Right lobe of liver (tissue), 6 donors: ENCODE data around the gene TAS1R3. TPM values are rescaled to one million over a fixed set of nuclear protein-coding genes. Genes with fewer than 3 reads are reported as not detected.

Source experiments
- ATAC-seq, 4 donors: fragments of 200-7000 bp; cut with Tn5 transposase; one replicate each; pipeline ENCODE4 v1.9.1; 2020; ENCODE audit warnings: mild to moderate bottlenecking in 4 of 4, moderate library complexity in 4 of 4
- DNase-seq, 3 donors: peaks; one replicate each; pipeline ENCODE4 v3.0.0-alpha.2; 2020
- H3K27ac ChIP-seq, 3 donors: fragments of 200-600 bp; one replicate each; pipeline ENCODE4 v1.8.0; 2022
- H3K27me3 ChIP-seq, 2 donors: fragments of 200-600 bp; one replicate each; pipeline ENCODE4 v1.8.0; 2022
- H3K36me3 ChIP-seq, 4 donors: fragments of 200-600 bp; sonication (generic) in 1 of 4; one replicate each; pipeline versions ENCODE4 v1.5.1 to v1.8.0; 2017 to 2022; ENCODE audit warnings: control low read depth in 1 of 4
- H3K4me1 ChIP-seq, 4 donors: fragments of 200-600 bp; sonication (generic) in 1 of 4; one replicate each; pipeline versions ENCODE4 v1.5.1 to v1.8.0; 2017 to 2022; ENCODE audit warnings: control low read depth in 1 of 4
- H3K4me3 ChIP-seq, 3 donors: fragments of 200-600 bp; one replicate each; pipeline ENCODE4 v1.8.0; 2022
- H3K9me3 ChIP-seq, 4 donors: fragments of 200-600 bp; sonication (generic) in 1 of 4; one replicate each; pipeline versions ENCODE4 v1.5.1 to v1.8.0; 2017 to 2022; ENCODE audit warnings: control low read depth in 1 of 4
- CTCF ChIP-seq, 4 donors: fragments of 200-600 bp in 3 of 4; fragments of 450-650 bp in 1 of 4; IDR thresholded peaks; one replicate each; pipeline versions ENCODE4 v1.5.1 to v1.8.0; 2016 to 2022; ENCODE audit warnings: antibody characterized with exemption in 4 of 4, mild to moderate bottlenecking in 2 of 4
- POLR2A ChIP-seq: fragments of 450-650 bp; IDR thresholded peaks from one replicate; pipeline ENCODE4 v1.6.1; 2017; ENCODE audit warnings: antibody characterized with exemption, mild to moderate bottlenecking
- WGBS: methylation state at CpG from one replicate; pipeline ENCODE4 v1.1.6; 2018; ENCODE audit warnings: low coverage, low lambda C conversion rate; ENCODE audit not compliant: insufficient coverage; ENCODE audit errors: missing lambda C conversion rate; 5-methylcytosine and 5-hydroxymethylcytosine counted together
- intact Hi-C, 2 donors: fragments of 100-400 bp; cut with DNase I; formaldehyde crosslinking; loops; one replicate each; pipeline versions ENCODE4 v1.11.2 to v1.14.1; 2022
- total RNA-seq, 6 experiments: library from RNA; depleted of rRNA in 2 of 6; stranded (reverse); fragments of >200 nt in 2 of 6; fragmentation: NEBNext Ultra II Directional in 3 of 6; extraction: Animal tissue kit (Norgen Biotek cat#: 25700) in 3 of 6; gene quantifications; one replicate each; pipeline versions ENCODE4 v1.1.0 to v1.2.4, GENCODE V29; 2016 to 2023
- donor health status: DM: no; HTN: yes; CAD: no.
- donor health status: DM: no; HTN: no; CAD: no.
- donor health status: DM: no; HTN: no; CAD: no.
- donor health status: DM: no; HTN: yes; CAD: no.
- donor health status: DM: no; HTN: yes; CAD: no.

Gene TAS1R3
- total RNA-seq, 6 experiments from 2014 or later, result 0.10 to 2.7 (median 0.33) TPM

GRCh38 chr1:1287288-1288110 is 43.6 kb upstream of the TAS1R3 start:
- Histone ChIP-seq H3K9me3 (no peaks in the 10 kb centered on the region), H3K4me3 (no peak overlapping the region), H3K27ac (no peak overlapping the region), H3K36me3 (no peaks in the 10 kb centered on the region), H3K27me3 (no peaks in the 10 kb centered on the region), H3K4me1 (no peaks in the 10 kb centered on the region)
- intact Hi-C loops, result no loop called here
- DNase-seq (no peak), ATAC-seq (no peak)
- WGBS, result 100% methylated on average over 1 of the region's 46 CpGs
- TF ChIP-seq POLR2A (no peak), CTCF (IDR thresholded peaks at IDR 0.05) (no peak)

GRCh38 chr1:1290238-1290731 is 40.8 kb upstream of the TAS1R3 start:
- Histone ChIP-seq H3K9me3 (no peaks in the 10 kb centered on the region), H3K36me3 (no peaks in the 10 kb centered on the region), H3K4me1 (no peaks in the 10 kb centered on the region), H3K27ac (no peak overlapping the region), H3K4me3 (no peak overlapping the region), H3K27me3 (no peaks in the 10 kb centered on the region)
- TF ChIP-seq CTCF (IDR thresholded peaks at IDR 0.05), result peak; percentile 57 to 81 (median 74)
- TF ChIP-seq POLR2A, result no peak
- WGBS, result 22% methylated on average over 5 of the region's 15 CpGs
- DNase-seq (peak; percentile 76 to 81 (median 81)), ATAC-seq (peak; percentile 80 to 86 (median 82))
- intact Hi-C loops, result loop anchor here (5.0 to 10.0 kb wide), 2 partner anchors 45 to 168 kb away; partner anchors contain the start of gene C1QTNF12 (in 1 of the 2)

GRCh38 chr1:1291023-1291528 is 40.0 kb upstream of the TAS1R3 start:
- ATAC-seq (peak; percentile 28 to 43 (median 37)), DNase-seq (no peak)
- Histone ChIP-seq H3K27ac (no peak overlapping the region), H3K4me1 (no peaks in the 10 kb centered on the region), H3K36me3 (no peaks in the 10 kb centered on the region), H3K9me3 (no peaks in the 10 kb centered on the region), H3K27me3 (no peaks in the 10 kb centered on the region), H3K4me3 (no peak overlapping the region)
- no CpG with 5 or more reads among the region's 28 CpGs for WGBS
- intact Hi-C loops, result loop anchor here (5.0 to 10.0 kb wide), 2 partner anchors 46 to 169 kb away; partner anchors contain the start of gene C1QTNF12 (in 1 of the 2)
- TF ChIP-seq POLR2A (no peak), CTCF (IDR thresholded peaks at IDR 0.05) (no peak)

DNA sequence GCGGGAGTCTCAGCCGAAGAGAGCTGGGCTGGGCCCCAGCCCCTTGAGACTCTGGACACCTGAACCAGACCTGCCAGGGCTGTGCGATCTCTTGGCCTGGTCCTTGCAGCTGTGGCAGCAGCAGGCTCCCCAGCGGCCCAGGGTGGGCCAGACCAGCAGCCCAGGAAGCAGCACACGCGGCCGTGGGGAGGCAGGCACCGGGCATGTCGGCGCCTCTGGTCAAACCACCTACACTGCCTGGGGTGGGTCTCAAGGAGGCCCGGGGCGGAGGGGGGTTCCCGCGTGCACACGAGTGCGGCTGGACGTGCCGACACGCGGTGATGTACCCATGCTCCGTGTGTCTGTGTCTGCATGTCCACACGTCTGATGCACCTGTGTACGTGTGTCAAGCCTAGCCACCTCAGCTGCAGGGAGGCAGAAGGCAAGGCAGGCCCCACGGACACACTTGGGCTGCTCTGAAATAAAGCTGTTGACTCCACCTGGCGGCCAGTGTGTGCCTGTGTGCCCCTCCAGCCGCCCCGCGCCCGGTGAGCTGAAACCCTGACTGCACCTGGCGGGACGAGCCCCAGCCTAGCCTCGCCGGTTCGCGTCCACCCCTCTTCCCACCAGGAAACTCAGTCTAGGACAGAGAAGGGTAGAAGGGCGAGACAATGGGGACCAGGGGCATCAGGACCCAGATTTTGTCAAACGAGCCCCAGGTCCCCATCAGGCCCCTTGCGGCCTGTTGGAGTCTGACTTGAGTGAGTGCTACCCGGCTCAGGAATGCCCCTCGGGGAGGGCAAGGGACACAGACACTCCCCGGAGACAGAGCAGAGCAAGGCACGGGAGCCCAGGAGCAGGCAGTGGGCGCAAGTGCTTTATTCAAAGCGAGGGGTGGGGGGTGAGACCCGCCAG is 39.3 kb upstream of the TAS1R3 start:
- ATAC-seq, result peak; percentile 58 to 80 (median 78)
- no peaks in the 10 kb centered on the region for H3K9me3 ChIP-seq
- H3K27me3 ChIP-seq, result no peaks in the 10 kb centered on the region
- no peaks in the 10 kb centered on the region for H3K36me3 ChIP-seq
- intact Hi-C loops, result loop anchor here (5.0 to 10.0 kb wide), 2 partner anchors 47 to 169 kb away; partner anchors contain the start of gene C1QTNF12 (in 1 of the 2)
- TF ChIP-seq CTCF (IDR thresholded peaks at IDR 0.05) (peak; percentile 51 to 65 (median 58)), POLR2A (no peak)
- WGBS, result 66% methylated on average over 3 of the region's 45 CpGs
- DNase-seq, result peak; percentile 75 to 79 (median 77)
- no peak overlapping the region for H3K27ac ChIP-seq
- H3K4me1 ChIP-seq, result no peaks in the 10 kb centered on the region
- no peak overlapping the region for H3K4me3 ChIP-seq
